Islet precursor cell (in vitro differentiated cells): Measurements from ENCODE around the gene MNS1.
A peak's percentile ranks its signal among the peaks of the same experiment; 100 is the strongest.
"Not testable (repeated sequence)": the region's sequence is repeated elsewhere in the genome, so short reads cannot be mapped to it uniquely, and the experiment has no call there.

ENCODE experiments used
- DNase-seq: peaks from one replicate; pipeline ENCODE4 v3.0.0-alpha.2; 2018

Gene MNS1, protein sequence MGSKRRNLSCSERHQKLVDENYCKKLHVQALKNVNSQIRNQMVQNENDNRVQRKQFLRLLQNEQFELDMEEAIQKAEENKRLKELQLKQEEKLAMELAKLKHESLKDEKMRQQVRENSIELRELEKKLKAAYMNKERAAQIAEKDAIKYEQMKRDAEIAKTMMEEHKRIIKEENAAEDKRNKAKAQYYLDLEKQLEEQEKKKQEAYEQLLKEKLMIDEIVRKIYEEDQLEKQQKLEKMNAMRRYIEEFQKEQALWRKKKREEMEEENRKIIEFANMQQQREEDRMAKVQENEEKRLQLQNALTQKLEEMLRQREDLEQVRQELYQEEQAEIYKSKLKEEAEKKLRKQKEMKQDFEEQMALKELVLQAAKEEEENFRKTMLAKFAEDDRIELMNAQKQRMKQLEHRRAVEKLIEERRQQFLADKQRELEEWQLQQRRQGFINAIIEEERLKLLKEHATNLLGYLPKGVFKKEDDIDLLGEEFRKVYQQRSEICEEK

DNA sequence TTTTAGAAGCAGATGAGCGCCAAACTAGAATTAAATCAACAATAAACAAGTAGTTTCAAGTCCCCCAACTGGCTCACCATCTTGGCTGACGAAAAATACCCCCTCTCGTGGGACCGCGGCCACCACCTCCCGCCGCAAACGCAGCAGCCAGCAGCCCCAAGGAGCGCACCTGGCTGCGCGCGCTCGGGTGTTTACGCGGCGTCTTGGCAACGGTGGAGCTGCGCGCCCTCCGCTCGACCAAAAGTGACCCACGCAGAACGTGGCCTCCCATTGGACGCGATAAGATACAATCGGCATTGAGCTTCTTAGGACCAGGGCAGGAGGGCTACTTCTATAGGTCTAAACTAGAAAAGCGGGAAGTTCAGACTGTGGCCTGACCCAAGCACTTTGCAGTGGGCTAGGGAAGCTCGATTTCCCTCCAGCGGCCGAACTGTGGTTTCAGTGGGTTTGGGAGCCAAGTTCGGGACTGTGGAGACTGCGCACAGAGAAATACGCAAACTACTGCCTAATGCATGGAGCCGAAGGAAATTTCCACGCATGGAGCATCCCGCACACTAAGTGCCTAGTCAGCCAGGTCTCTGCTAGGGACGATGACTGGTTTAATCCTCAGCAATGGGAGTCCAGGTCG lies at the start of gene MNS1:
Gene MNS1 (minus strand): TSS at position 245 of the 628 bp plus-strand sequence. CDS start 165 bp downstream, at position 80.
- DNase-seq, result peak; percentile 96

DNA sequence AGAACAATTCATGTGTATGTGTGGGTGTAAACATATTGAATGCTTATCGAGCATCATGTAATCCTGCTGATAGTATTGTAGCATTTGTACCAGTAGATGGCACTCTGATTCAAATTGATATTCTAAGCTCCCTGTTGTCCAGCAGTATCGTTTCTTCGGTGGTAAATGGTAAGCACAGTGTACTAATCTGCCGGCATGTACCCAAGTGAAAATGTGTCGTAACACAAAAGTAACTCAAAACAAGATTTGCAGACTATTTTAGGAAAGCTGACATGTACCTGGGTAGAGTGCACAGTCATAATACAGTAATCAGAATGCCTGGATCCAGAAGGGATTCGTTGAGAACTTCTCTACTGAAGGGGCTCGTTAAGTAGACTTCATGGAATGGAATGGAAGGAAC lies 31.7 kb upstream of the MNS1 start:
- no peak for DNase-seq

DNA sequence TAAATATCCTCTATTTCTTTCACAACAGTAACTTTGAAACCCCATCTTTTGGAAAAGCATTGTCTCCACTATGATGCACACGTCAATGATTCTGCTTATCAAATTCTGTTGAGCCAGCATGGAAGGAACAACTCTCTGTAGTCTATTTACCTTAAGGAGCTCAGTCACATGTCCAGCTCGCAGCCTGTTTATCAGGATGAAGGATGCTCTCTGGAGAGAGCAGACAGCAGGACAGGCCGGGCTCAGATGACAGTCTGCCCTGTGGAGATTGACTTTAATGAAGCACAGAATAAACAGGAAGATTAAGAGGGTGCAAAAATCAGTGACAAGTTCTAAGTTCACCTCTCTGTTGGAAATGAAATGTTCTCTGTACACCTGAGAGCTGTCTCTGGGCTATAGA lies 30.6 kb upstream of the MNS1 start:
- DNase-seq, result no peak

DNA sequence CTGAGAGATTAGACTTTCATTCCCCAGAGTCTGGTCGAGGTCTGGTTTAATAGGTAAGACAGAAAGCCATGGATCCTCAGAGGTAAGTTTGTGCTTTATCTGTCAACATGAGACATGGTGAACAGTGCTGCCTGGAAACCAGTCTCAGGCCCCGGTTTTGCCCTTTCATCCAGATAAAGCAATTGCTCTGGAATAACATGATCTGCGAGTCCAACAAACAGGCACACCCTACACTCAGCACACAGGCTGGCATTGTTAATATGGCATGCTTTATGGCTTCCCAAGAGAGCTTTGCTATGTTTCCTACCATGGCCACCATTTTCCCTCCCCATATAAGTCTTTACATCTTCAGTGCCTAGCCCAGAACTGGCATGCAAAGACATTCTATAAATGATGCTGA lies 30.1 kb upstream of the MNS1 start:
- no peak for DNase-seq

DNA sequence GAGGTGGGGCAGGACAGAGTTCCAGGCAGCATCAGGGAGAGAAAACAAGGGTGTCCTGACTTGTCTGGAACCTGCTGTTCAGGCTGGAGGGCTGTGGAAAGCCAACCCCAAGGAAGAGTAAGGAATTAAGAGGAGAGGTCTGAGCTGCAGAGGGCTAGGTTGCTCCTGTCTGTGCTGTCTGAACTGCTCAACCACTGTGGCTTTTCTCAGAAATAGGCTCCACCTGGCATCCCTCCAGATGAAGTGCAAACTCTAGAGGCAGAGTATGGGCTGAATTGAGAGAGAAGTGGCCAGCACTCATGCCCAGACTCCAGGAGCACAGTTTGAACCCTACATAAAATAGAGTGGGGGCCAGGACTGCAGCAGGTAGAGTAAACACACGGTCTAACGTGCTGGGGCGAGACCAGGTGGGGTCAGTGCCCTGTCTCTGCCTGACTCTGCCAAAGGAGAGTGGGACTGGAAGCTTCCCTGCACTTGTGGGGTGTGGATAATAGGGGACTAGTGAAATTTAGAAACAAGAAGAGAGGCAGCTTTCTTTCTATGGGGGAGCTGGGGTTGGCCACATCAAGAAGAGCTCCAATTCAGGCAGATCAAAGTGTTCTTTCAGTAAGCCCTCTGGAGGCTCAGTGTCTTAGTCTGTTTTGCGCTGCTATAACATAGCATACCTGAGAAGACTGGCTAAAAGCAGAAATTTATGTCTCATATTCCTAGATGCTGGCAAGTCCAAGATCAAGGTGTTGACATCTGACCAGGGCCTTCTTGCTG lies 28.0 kb upstream of the MNS1 start:
- no peak for DNase-seq

DNA sequence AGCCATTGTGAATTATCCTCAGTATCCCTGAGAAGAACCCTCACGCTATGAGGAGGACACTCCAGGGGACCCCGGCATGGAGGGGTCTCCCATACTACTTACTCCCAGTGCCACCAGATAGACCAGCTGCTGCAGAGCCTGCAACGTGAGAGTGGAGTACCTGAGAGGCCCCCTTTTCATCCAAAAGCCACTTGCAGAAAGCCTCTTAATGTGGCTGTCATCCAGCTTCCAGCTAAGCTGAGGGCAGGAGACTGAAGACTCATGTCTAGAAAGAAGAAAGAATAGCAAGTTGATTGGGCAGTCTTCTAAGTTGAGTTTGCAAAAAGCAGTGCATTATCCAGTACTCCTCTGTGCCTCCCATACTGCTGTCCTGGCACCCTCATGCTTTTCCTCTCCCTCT lies 27.3 kb upstream of the MNS1 start:
- no peak for DNase-seq

DNA sequence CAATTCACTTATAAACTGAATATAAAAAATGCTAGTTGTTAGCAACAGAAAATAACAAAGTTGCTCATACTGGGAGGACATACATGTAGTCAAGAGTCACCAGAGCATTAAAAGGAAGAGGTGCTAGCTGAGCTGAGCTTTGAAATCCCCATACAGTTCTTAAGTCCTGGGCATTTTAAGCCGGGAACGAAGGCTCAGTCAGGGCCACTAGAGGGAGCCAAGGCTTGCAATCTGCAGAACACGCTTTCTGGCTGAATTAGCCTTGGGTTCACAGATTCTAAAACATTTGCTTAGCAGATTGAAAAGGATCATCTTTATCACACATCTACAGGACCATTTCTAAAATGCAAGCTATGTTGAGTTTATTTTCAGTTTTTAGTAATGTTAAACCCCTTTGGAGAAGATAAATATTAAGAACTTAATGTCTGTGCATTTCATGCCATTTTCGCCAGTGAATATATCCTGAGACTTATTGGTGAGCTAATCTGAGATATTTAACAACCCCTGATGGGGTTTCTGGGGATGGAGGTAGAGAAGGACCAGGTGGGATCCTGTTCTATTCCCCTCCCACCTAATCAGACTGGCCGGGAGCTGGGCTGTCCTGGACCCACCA lies 26.3 kb upstream of the MNS1 start:
- DNase-seq, result peak; percentile 75

DNA sequence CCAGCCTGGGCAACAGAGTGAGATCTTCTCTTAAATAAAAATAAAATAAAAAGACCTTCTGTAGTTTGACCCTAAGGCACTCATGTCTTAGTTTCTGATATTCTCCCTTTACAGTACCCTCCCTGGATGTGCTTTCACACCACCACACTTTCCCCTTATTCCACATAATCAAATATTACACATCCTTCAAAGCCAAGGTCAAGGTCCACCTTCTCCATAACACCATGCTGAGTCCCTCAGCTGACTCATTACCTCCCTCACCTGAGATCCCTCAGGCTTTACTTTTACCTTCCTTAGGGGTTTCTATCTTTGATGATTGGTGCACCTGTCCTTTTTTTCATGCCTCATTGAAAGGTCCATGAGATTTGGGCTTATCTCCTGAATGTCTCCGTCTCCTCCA lies 25.5 kb upstream of the MNS1 start:
- no peak for DNase-seq

DNA sequence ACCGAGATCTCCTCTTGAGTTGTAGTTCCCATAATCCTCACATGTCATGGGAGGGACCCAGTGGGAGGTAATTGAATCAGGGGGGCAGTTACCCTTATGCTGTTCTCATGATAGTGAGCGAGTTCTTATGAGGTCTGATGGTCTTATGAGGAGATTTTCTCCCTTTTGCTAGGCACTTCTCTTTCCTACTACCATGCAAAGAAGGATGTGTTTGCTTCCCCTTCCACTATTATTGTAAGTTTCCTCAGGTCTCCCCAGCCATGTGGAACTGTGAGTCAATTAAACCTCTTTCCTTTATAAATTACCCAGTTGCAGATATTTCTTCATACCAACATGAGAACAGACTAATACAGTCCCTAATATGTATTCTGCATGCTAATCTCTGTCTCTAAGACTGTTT lies 21.3 kb upstream of the MNS1 start:
- DNase-seq, result not testable (repeated sequence)

DNA sequence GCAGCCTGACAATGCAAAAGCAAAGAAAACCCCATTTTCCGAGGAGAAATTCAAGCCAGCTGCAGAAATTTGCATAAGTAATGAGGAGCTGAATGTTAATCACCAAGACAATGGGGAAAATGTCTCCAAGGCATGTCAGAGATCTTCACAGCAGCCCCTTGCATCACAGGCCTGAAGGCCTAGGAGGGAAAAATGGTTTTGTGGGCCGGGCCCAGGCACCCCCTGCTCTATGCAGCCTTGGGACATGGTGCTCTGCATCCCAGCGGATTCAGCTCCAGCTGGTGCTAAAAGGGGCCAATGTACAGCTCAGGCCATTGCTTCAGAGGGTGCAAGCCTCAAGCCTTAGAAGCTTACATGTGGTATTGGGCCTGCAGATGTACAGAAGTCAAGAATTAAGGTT lies 20.5 kb upstream of the MNS1 start:
- DNase-seq, result not testable (repeated sequence)

DNA sequence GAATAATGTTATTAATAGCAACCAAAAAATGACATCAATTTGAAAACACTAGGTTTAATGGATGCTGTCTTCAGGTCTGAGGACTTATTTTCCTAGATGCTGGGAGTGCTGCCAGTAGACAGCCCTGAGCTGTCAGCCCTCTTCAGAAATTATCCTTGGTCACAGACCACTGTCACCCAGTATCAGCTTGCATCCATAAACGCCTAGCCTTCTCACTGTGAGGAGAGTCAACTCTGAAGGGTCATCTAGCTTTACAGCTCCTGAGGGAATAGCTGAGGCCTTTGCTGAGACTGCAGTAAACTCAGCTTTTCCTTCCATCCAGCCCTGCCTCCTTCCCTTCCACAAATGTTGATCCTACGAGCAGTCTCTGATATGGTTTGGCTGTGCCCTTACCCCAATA lies 19.4 kb upstream of the MNS1 start:
- no peak for DNase-seq

DNA sequence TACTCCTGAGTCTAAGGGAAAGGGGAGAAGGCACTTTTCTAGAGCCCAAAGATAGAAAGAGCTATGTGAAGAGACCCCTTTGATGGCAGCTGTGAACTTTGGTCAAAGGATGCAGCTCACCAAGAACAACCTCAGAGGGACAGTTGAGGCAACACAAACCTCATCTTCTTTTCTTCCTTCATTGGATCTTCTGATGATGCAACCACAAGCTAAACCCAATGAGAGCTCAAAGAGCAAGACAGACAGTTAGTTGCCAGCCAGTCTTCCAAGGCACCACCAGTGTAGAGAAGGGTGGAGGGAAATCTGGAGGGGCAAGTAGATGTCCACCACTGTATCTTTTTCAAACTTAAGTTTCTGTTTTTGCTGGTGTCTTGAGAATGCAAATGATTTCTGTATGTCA lies 10.4 kb upstream of the MNS1 start:
- DNase-seq, result no peak

DNA sequence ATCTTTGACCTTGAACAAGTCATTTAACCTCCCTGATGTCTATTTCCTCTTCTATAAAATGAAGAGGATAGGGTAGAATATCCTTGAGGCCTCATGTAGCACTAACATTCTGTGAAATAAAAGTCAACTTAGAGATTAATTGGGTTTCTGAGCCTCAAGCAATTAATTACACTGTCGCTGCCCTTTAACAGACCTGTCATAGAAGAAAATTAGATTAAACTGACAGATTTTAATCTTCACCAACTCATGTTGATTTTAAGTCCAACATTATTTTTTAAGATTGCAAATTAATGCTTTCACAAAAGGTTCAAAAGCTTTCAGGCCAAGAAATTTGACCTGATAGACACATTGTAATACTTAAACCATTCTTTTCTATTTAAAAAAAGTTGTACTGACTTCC lies 8.1 kb upstream of the MNS1 start:
- DNase-seq, result no peak

DNA sequence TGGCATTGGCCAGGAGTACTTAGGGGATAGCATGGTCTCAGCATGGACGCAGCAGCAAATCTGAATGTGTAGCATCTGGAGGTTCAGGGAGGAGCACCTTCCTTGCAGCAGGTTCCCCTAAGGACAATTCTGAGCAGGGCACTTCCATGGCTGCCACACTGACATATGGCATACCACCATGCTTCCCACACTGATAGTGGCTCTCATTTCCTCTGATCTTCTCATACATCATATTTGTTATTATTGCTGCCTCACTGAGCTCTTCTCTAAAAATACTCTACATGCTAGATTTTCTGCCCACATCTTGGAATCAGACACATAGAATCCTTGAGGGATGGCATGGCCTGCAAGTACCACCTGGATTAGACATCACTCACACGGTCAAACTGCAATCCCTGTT lies 7.3 kb upstream of the MNS1 start:
- DNase-seq, result no peak

DNA sequence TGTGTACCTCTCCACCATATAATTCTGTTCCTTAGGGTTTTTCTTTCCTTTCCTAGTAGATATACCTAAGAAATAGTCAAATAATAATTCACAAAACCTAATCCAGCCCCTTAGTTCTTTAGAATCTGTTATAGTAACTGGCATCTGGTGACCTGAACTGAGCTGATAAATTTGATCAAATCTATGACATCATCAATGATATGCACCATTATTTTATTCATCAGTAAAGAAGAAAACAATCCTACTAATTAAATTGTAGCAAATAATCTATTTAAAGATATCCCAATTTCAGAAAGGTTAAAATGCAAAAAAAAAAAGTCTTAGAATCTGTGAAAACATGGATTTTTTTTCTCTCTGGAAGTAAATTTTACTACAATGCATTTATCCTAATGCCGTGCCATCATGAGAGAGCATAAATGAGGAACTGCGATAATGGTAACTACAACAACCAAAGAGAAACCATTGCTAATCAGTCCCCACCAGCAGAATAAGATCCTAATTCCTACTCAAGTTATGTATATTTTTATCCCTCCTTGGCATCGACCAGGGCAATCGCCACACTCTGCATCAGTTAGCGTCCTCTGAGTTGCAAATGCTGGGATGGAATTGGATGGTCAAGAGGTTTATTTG lies 6.6 kb upstream of the MNS1 start:
- DNase-seq, result no peak

DNA sequence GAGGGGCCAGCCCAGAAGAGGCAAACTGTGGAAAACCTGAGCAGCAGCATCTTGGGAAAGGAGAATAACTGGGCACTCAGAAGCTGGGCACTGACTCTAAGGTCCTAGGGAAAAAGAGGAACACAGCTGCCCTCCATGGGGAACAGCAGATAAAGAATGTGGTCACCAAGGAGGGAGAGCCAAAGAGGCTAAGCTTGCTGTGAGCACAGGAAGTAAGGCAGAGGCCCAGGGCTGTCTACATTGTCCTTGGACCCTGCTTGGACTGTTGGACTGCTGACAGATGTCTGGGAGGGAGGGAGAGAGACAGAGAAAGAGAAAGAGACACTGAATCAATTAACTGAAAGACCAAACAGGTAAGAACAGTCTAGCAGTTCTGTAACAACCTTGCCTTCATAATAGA lies 4.5 kb upstream of the MNS1 start:
- DNase-seq, result no peak

DNA sequence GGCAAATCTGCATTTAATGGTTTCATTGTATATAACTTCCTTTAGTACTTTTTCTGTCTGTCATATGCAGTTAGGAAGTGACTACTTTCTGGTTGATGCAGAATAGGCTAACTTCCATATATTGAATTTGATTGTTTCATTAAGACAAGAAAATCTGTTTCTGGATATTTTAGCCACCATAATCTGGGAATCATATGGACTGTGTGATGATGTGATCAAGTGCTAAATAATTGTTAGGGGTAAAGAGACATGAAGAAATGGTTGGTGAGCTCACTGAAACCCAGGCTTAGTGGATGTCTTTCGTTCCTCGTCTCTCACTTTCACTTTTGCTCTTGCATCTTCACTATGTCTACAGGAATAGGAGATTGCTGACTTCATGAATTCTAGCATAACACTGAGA lies 3.5 kb upstream of the MNS1 start:
- no peak for DNase-seq

DNA sequence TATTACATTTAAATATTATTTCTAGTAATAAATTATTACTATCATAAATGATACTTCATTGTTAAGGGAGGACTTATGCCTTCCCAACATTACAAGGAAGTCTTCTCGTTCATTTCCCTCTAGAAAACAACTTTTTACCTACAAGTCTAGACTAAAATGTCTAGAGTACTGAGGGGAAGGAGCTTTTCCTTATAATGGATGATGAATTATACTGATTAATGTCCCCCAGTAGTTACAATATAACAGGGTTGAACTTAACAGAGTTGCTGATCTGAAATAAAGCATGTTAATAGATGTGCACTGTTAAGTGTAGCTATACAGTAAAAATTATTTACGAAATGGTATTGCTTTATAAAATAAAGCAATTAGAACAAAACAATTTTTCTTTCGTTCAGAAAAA lies 2.7 kb upstream of the MNS1 start:
- DNase-seq, result no peak

DNA sequence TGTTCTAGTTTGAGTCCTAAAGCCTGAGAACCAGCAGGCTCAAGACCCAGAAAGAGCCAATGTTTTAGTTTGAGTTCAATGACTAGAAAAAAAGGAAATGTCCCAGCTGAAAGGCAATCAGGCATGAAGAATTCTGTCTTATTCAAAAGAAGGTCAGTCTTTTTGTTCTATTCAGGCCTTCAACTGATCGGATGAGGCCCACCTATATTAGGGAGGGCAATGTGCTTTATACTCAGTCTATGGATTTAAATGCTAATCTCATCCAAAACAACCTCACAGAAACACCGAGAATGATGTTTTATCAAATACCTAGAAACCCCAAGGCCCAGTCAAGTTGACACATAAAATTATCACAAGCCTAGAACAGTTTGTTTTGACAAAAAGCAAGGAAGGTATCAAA lies 4.0 kb downstream of the MNS1 start:
- no peak for DNase-seq

DNA sequence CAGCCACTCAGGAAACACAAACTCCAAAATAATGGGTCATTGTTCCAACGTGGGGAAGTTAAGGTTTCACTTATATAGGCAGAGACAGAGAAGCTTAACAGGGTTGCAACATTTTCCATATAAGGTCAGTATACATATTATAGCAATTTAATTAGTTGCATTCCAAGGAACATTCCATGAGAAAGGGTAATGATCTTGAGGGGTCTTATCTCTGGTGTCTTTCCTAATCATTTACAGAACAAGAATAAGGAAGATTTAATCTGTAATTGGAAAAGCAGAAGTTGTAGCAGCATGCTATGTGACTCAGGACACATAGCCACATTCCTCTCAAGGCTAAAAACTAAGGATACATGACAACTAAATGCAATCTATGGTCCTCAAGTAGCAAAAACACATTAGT lies 4.9 kb downstream of the MNS1 start:
- no peak for DNase-seq

DNA sequence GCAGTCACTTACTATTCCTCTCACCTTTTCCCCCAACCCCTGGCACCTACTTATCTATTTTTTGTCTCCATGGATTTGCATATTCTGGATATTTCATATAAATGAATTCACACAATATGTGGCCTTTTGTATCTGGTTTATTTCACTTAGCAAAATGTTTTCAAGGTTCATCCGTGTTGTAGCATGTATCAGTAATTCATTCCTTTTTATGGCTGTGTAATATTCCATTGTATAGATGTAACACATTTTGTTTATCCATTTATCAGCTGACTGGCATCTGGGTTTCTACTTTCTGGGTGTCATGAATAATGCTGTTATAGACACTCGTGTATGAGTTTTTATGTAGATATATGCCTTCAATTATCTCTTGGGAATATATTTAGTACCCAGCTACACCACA lies 5.8 kb downstream of the MNS1 start:
- no peak for DNase-seq

DNA sequence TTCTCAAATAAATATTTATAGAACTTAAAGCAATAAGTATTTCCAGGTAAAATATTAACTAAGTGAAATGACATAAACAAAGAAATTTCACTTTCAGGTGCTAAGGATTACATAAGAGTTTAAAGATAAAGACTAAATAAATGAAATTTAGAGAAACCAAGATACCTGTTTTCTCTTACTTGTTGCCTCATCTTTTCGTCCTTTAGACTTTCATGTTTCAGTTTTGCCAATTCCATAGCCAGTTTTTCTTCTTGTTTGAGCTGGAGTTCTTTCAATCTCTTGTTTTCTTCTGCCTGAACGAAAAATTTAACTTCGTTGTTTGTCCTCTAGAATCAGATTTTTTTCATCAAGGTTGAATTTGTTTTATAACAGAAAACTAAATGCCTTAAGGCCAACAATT lies 8.7 kb downstream of the MNS1 start:
- DNase-seq, result no peak

DNA sequence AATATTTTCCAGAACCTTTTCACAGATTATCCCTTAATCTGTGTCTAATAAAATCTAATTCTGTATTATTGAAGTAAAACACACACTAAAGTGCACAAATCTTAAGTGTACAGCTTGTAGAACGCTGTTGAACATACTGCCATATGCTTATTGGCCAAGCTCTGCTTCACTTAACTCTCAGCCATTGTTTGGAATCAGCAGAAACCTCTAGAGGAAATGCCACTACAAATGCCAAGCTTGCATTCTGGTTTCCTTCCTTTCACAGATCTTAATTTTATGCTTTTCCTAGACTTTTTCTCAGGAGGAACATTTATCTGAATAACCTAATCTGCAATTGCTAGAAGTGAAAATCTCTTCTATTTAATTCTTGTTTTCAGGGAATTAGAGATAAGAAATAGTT lies 10.1 kb downstream of the MNS1 start:
- DNase-seq, result no peak
